ENCODE results near the gene SLC25A43.
"Not testable (repeated sequence)": the region's sequence is repeated elsewhere in the genome, so short reads cannot be mapped to it uniquely, and the experiment has no call there.

SLC25A43 gene

GRCh38 chrX:119398974-119399771, at the start of gene SLC25A43:
Gene SLC25A43, plus strand, starts transcription at chrX:119399336. Its CDS starts 68 bp downstream, at chrX:119399404.
- DNase-seq = no peak

GRCh38 chrX:119359618-119360382, 39.3 kb upstream of the SLC25A43 start:
- no peak for DNase-seq

GRCh38 chrX:119361451-119361850, 37.7 kb upstream of the SLC25A43 start:
- DNase-seq = not testable (repeated sequence)

- DNase-seq = not testable (repeated sequence)
Observed at GRCh38 chrX:119362074-119362473, 37.1 kb upstream of the SLC25A43 start.

- no peak for DNase-seq
Observed at GRCh38 chrX:119363391-119363790, 35.7 kb upstream of the SLC25A43 start.

- not testable (repeated sequence) for DNase-seq
Observed at GRCh38 chrX:119371861-119372260, 27.3 kb upstream of the SLC25A43 start.

GRCh38 chrX:119374736-119375135, 24.4 kb upstream of the SLC25A43 start:
- no peak for DNase-seq

- DNase-seq = no peak
Observed at GRCh38 chrX:119375561-119375960, 23.6 kb upstream of the SLC25A43 start.

GRCh38 chrX:119376312-119376711, 22.8 kb upstream of the SLC25A43 start:
- DNase-seq = no peak

- no peak for DNase-seq
Observed at GRCh38 chrX:119381349-119381944, 17.7 kb upstream of the SLC25A43 start.

GRCh38 chrX:119382606-119383005, 16.5 kb upstream of the SLC25A43 start:
- DNase-seq = no peak

GRCh38 chrX:119386685-119387084, 12.5 kb upstream of the SLC25A43 start:
- DNase-seq = not testable (repeated sequence)

GRCh38 chrX:119387426-119387825, 11.7 kb upstream of the SLC25A43 start:
- DNase-seq = not testable (repeated sequence)

- no peak for DNase-seq
Observed at GRCh38 chrX:119389214-119389613, 9.9 kb upstream of the SLC25A43 start.

GRCh38 chrX:119389871-119390501, 9.2 kb upstream of the SLC25A43 start:
- DNase-seq = no peak

- DNase-seq = no peak
Observed at GRCh38 chrX:119391279-119391678, 7.9 kb upstream of the SLC25A43 start.

GRCh38 chrX:119393144-119393543, 6.0 kb upstream of the SLC25A43 start:
- DNase-seq = no peak

- DNase-seq = no peak
Observed at GRCh38 chrX:119398587-119398973, 556 bp upstream of the SLC25A43 start.

GRCh38 chrX:119399772-119400101, 601 bp downstream of the SLC25A43 start:
- DNase-seq = no peak

GRCh38 chrX:119401569-119401968, 2.4 kb downstream of the SLC25A43 start:
- DNase-seq = no peak

GRCh38 chrX:119402588-119402987, 3.5 kb downstream of the SLC25A43 start:
- DNase-seq = no peak

GRCh38 chrX:119406776-119407175, 7.6 kb downstream of the SLC25A43 start:
- DNase-seq = no peak

- no peak for DNase-seq
Observed at GRCh38 chrX:119407681-119408080, 8.5 kb downstream of the SLC25A43 start.
